NCI-H1092 (cell line): ENCODE data around the gene FRMD6.

Experiments used
- DNase-seq: peaks from one replicate; lab custom pipeline; 2025; lab: John Stamatoyannopoulos, UW

FRMD6 gene

GRCh38 chr14:51776102-51776894 lies 124.6 kb downstream of the FRMD6 start:
- peak; percentile 63 for DNase-seq

- peak; percentile 76 for DNase-seq
These were observed 128.4 kb downstream of the FRMD6 start for GRCh38 chr14:51780006-51780692.
